Myocyte (in vitro differentiated cells): Measurements from ENCODE around the gene SLC26A6. TPM values are rescaled to one million over a fixed set of nuclear protein-coding genes. Genes with fewer than 3 reads are reported as not detected.

Source experiments
- DNase-seq: peaks from one replicate; pipeline ENCODE4 v3.0.0-alpha.2; 2012; ENCODE audit warnings: low read depth
- total RNA-seq: library from RNA; depleted of rRNA; stranded (reverse); fragments of >200 nt; gene quantifications from 2 replicates; pipeline ENCODE4 v1.2.3, GENCODE V29; 2014

SLC26A6 gene
- total RNA-seq, 1 donor from 2014 or later = 18.0 TPM

GRCh38 chr3:48634661-48635221 is 520 bp downstream of the SLC26A6 start:
- peak; percentile 73 for DNase-seq

GRCh38 chr3:48633743-48634142 is 1.5 kb downstream of the SLC26A6 start:
- DNase-seq = no peak

GRCh38 chr3:48633256-48633655 is 2.0 kb downstream of the SLC26A6 start:
- DNase-seq = no peak

- DNase-seq = peak; percentile 93
Measured at GRCh38 chr3:48631516-48632448, 3.5 kb downstream of the SLC26A6 start.

GRCh38 chr3:48630833-48631232 is 4.4 kb downstream of the SLC26A6 start:
- peak; percentile 55 for DNase-seq

- DNase-seq = no peak
Measured at GRCh38 chr3:48630407-48630806, 4.9 kb downstream of the SLC26A6 start.

GRCh38 chr3:48629894-48630293 is 5.4 kb downstream of the SLC26A6 start:
- no peak for DNase-seq

GRCh38 chr3:48628277-48629017 is 6.8 kb downstream of the SLC26A6 start:
- DNase-seq = no peak

- no peak for DNase-seq
Measured at GRCh38 chr3:48625600-48625999, 9.7 kb downstream of the SLC26A6 start.

- DNase-seq = no peak
Measured at GRCh38 chr3:48624767-48625166, 10.5 kb downstream of the SLC26A6 start.

- DNase-seq = no peak
Measured at GRCh38 chr3:48623851-48624547, 11.3 kb downstream of the SLC26A6 start.

- DNase-seq = no peak
Measured at GRCh38 chr3:48621461-48621869, 13.8 kb downstream of the SLC26A6 start, which contains the start of gene TMEM89. Gene TMEM89, minus strand, starts transcription at chr3:48621769. Its CDS starts 13 bp downstream, at chr3:48621756.

GRCh38 chr3:48619541-48620524 is 15.4 kb downstream of the SLC26A6 start:
- DNase-seq = no peak

- no peak for DNase-seq
Measured at GRCh38 chr3:48617559-48617958, 17.7 kb downstream of the SLC26A6 start.

- no peak for DNase-seq
Measured at GRCh38 chr3:48614044-48614443, 21.2 kb downstream of the SLC26A6 start.

- no peak for DNase-seq
Measured at GRCh38 chr3:48612309-48612708, 23.0 kb downstream of the SLC26A6 start.

GRCh38 chr3:48609088-48610005 is 25.9 kb downstream of the SLC26A6 start, which contains the start of gene UQCRC1:
Gene UQCRC1, minus strand, starts transcription at chr3:48609646. Its CDS starts 26 bp downstream, at chr3:48609620.
- peak; percentile 92 for DNase-seq

GRCh38 chr3:48607519-48607918 is 27.7 kb downstream of the SLC26A6 start:
- DNase-seq = no peak

GRCh38 chr3:48601622-48601994 is 33.7 kb downstream of the SLC26A6 start:
- peak; percentile 26 for DNase-seq
